ENCODE data around the gene ADAM12.

Gene ADAM12

GRCh38 chr10:126186766-126187165 is 201.5 kb downstream of the ADAM12 start:
- Histone ChIP-seq H3K4me3 (ENCODE audit: low read length) (no peak overlapping the region), H3K27ac (ENCODE audit: low read depth, low read length) (no peak overlapping the region), H3F3A (ENCODE audit: control insufficient read depth, insufficient read depth) (no peaks in the 10 kb centered on the region), H3K36me3 (ENCODE audit: control insufficient read depth, low read length) (no peaks in the 10 kb centered on the region), H3K27me3 (ENCODE audit: control insufficient read depth, low read length) (no peaks in the 10 kb centered on the region), H3K4me2 (ENCODE audit: low read length) (no peak overlapping the region), H4K20me1 (ENCODE audit: control insufficient read depth, insufficient read depth, low read depth, low read length) (no peaks in the 10 kb centered on the region), H3K4me1 (ENCODE audit: control insufficient read depth, low read length) (no peaks in the 10 kb centered on the region), H3K9me3 (ENCODE audit: control insufficient read depth, insufficient read depth, low read length) (no peaks in the 10 kb centered on the region), H3K9me2 (replicated peaks; ENCODE audit: control insufficient read depth, low read length) (no peaks in the 10 kb centered on the region), H3K79me2 (ENCODE audit: control insufficient read depth, low read length) (no peaks in the 10 kb centered on the region)
- TF ChIP-seq CTCF (IDR thresholded peaks at IDR 0.05; ENCODE audit: low read depth, low read length, poor library complexity, severe bottlenecking) (no peak), EZH2phosphoT487 (IDR thresholded peaks at IDR 0.05; ENCODE audit: borderline replicate concordance, low read length) (no peak)

- H3K79me2 ChIP-seq (ENCODE audit: control insufficient read depth, low read length) = no peaks in the 10 kb centered on the region
- H3K9me2 ChIP-seq (replicated peaks; ENCODE audit: control insufficient read depth, low read length) = no peaks in the 10 kb centered on the region
- H3K36me3 ChIP-seq (ENCODE audit: control insufficient read depth, low read length) = no peaks in the 10 kb centered on the region
- no peak overlapping the region for H3K27ac ChIP-seq (ENCODE audit: low read depth, low read length)
- no peaks in the 10 kb centered on the region for H3F3A ChIP-seq (ENCODE audit: control insufficient read depth, insufficient read depth)
- no peaks in the 10 kb centered on the region for H4K20me1 ChIP-seq (ENCODE audit: control insufficient read depth, insufficient read depth, low read depth, low read length)
- TF ChIP-seq CTCF (IDR thresholded peaks at IDR 0.05; ENCODE audit: low read depth, low read length, poor library complexity, severe bottlenecking) (no peak), EZH2phosphoT487 (IDR thresholded peaks at IDR 0.05; ENCODE audit: borderline replicate concordance, low read length) (no peak)
- H3K27me3 ChIP-seq (ENCODE audit: control insufficient read depth, low read length) = no peaks in the 10 kb centered on the region
- H3K4me3 ChIP-seq (ENCODE audit: low read length) = no peak overlapping the region
- H3K4me2 ChIP-seq (ENCODE audit: low read length) = no peak overlapping the region
- H3K9me3 ChIP-seq (ENCODE audit: control insufficient read depth, insufficient read depth, low read length) = no peaks in the 10 kb centered on the region
- no peaks in the 10 kb centered on the region for H3K4me1 ChIP-seq (ENCODE audit: control insufficient read depth, low read length)
These were observed 202.4 kb downstream of the ADAM12 start for GRCh38 chr10:126185676-126186447.

GRCh38 chr10:126181626-126182025 is 206.7 kb downstream of the ADAM12 start:
- Histone ChIP-seq H3K36me3 (ENCODE audit: control insufficient read depth, low read length) (no peaks in the 10 kb centered on the region), H3K4me2 (ENCODE audit: low read length) (no peak overlapping the region), H4K20me1 (ENCODE audit: control insufficient read depth, insufficient read depth, low read depth, low read length) (no peaks in the 10 kb centered on the region), H3K27ac (ENCODE audit: low read depth, low read length) (no peak overlapping the region), H3K27me3 (ENCODE audit: control insufficient read depth, low read length) (no peaks in the 10 kb centered on the region), H3K4me3 (ENCODE audit: low read length) (no peak overlapping the region), H3K4me1 (ENCODE audit: control insufficient read depth, low read length) (no peaks in the 10 kb centered on the region), H3K9me2 (replicated peaks; ENCODE audit: control insufficient read depth, low read length) (no peaks in the 10 kb centered on the region), H3K9me3 (ENCODE audit: control insufficient read depth, insufficient read depth, low read length) (no peaks in the 10 kb centered on the region), H3K79me2 (ENCODE audit: control insufficient read depth, low read length) (no peaks in the 10 kb centered on the region), H3F3A (ENCODE audit: control insufficient read depth, insufficient read depth) (no peaks in the 10 kb centered on the region)
- TF ChIP-seq CTCF (IDR thresholded peaks at IDR 0.05; ENCODE audit: low read depth, low read length, poor library complexity, severe bottlenecking) = no peak
- TF ChIP-seq EZH2phosphoT487 (IDR thresholded peaks at IDR 0.05; ENCODE audit: borderline replicate concordance, low read length) = no peak

Measured in DOHH2 (cell line).